Osteoblast (primary cell): ENCODE data around the gene SEMA3G. TPM values are rescaled to one million over a fixed set of nuclear protein-coding genes. Genes with fewer than 3 reads are reported as not detected.
A peak's percentile ranks its signal among the peaks of the same experiment; 100 is the strongest.

Source experiments
- DNase-seq: peaks from one replicate; pipeline ENCODE4 v3.0.0; 2011; ENCODE audit warnings: low spot score, mixed read lengths; ENCODE audit not compliant: insufficient read length; ENCODE audit errors: missing footprints
- H2AFZ ChIP-seq: 2 replicates; pipeline ENCODE4 v1.6.0; 2011; ENCODE audit warnings: mild to moderate bottlenecking, low read length
- H3K27ac ChIP-seq: 2 replicates; pipeline ENCODE4 v1.5.1; 2011; ENCODE audit warnings: mild to moderate bottlenecking, low read depth, low read length, moderate library complexity
- H3K27me3 ChIP-seq: 2 replicates; pipeline ENCODE4 v1.6.0; 2012; ENCODE audit warnings: mild to moderate bottlenecking, control low read depth, inconsistent platforms, low read length, moderate library complexity; ENCODE audit not compliant: insufficient read depth
- H3K36me3 ChIP-seq: 2 replicates; pipeline ENCODE4 v1.5.1; 2011; ENCODE audit warnings: mild to moderate bottlenecking, low read length, control low read depth, moderate library complexity; ENCODE audit not compliant: insufficient read depth
- H3K4me1 ChIP-seq: 2 replicates; pipeline ENCODE4 v1.5.1; 2011; ENCODE audit warnings: mild to moderate bottlenecking, low read length, control low read depth, moderate library complexity; ENCODE audit not compliant: insufficient read depth
- H3K4me2 ChIP-seq: 2 replicates; pipeline ENCODE4 v1.6.0; 2011; ENCODE audit warnings: mild to moderate bottlenecking, low read length; ENCODE audit not compliant: insufficient read depth
- H3K4me3 ChIP-seq: fragments of 200-600 bp; sonication (generic); 3 replicates; pipeline ENCODE4 v1.5.1; 2012; ENCODE audit warnings: mild to moderate bottlenecking, low read length, inconsistent platforms; ENCODE audit not compliant: insufficient read depth
- H3K79me2 ChIP-seq: 2 replicates; pipeline ENCODE4 v1.6.0; 2012; ENCODE audit warnings: mild to moderate bottlenecking, low read length, control low read depth, inconsistent platforms; ENCODE audit not compliant: insufficient read depth
- H3K9me3 ChIP-seq: 2 replicates; pipeline ENCODE4 v1.5.1; 2011; ENCODE audit warnings: low read depth, low read length, control low read depth
- H4K20me1 ChIP-seq: 2 replicates; pipeline ENCODE4 v1.6.0; 2012; ENCODE audit warnings: mild to moderate bottlenecking, low read length, control low read depth; ENCODE audit not compliant: insufficient read depth
- CTCF ChIP-seq: IDR thresholded peaks from 2 replicates; pipeline ENCODE4 v1.5.1; 2011; ENCODE audit warnings: mild to moderate bottlenecking, low read depth, low read length, moderate library complexity; ENCODE audit errors: extremely low read depth
- total RNA-seq: library from RNA; depleted of rRNA; stranded (reverse); fragments of >200 nt; gene quantifications from 2 replicates; pipeline ENCODE4 v1.2.3, GENCODE V29; 2012

Gene SEMA3G
- total RNA-seq, 1 donor: not detected

DNA sequence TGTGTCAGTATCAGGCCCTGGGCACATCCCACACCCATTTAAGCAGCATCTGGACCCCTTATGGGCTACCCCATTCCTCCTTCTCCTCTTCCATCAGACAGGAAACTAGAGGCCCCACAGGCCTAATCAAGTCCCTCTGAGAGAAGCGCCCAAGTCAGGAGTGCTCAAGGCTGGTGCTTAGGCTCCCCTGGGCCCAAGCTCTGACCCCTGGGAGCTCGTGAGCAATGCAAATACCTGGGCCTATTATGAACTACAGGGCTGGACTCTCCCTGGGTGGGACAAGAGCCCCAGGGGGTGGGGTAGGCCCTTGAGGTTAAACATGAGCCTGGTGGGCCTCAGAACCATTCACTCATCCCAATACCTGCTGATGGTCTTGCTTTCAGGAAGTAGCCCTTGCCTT is 57.4 kb downstream of the SEMA3G start:
- Histone ChIP-seq H2AFZ (no peak overlapping the region), H3K36me3 (no peaks in the 10 kb centered on the region), H3K27ac (no peak overlapping the region), H3K4me1 (no peaks in the 10 kb centered on the region), H3K79me2 (no peaks in the 10 kb centered on the region), H4K20me1 (no peaks in the 10 kb centered on the region), H3K4me3 (no peak overlapping the region), H3K9me3 (no peaks in the 10 kb centered on the region), H3K4me2 (no peak overlapping the region), H3K27me3 (no peaks in the 10 kb centered on the region)
- DNase-seq: no peak
- TF ChIP-seq CTCF: no peak

- Histone ChIP-seq H3K4me2 (no peak overlapping the region), H3K9me3 (no peaks in the 10 kb centered on the region), H3K4me1 (no peaks in the 10 kb centered on the region), H2AFZ (no peak overlapping the region), H3K79me2 (no peaks in the 10 kb centered on the region), H3K27me3 (no peaks in the 10 kb centered on the region), H3K4me3 (no peak overlapping the region), H4K20me1 (no peaks in the 10 kb centered on the region), H3K27ac (no peak overlapping the region), H3K36me3 (no peaks in the 10 kb centered on the region)
- DNase-seq: peak; percentile 98
- peak; percentile 63 for TF ChIP-seq CTCF
These were observed 59.7 kb downstream of the SEMA3G start for GRCh38 chr3:52385157-52385556.

- Histone ChIP-seq H3K27me3 (no peaks in the 10 kb centered on the region), H3K4me3 (no peak overlapping the region), H3K9me3 (no peaks in the 10 kb centered on the region), H3K36me3 (no peaks in the 10 kb centered on the region), H2AFZ (no peak overlapping the region), H3K4me2 (no peak overlapping the region), H3K79me2 (no peaks in the 10 kb centered on the region), H4K20me1 (no peaks in the 10 kb centered on the region), H3K27ac (no peak overlapping the region), H3K4me1 (no peaks in the 10 kb centered on the region)
- DNase-seq: no peak
- no peak for TF ChIP-seq CTCF
These were observed 60.7 kb downstream of the SEMA3G start for GRCh38 chr3:52384019-52384761.

GRCh38 chr3:52383446-52383845 is 61.5 kb downstream of the SEMA3G start:
- H4K20me1 ChIP-seq: no peaks in the 10 kb centered on the region

More at GRCh38 chr3:52383446-52383845, 61.5 kb downstream of the SEMA3G start:
- TF ChIP-seq CTCF: no peak
- no peak overlapping the region for H3K4me2 ChIP-seq
- no peaks in the 10 kb centered on the region for H3K9me3 ChIP-seq
- no peaks in the 10 kb centered on the region for H3K36me3 ChIP-seq
- DNase-seq: no peak
- no peak overlapping the region for H2AFZ ChIP-seq
- H3K79me2 ChIP-seq: no peaks in the 10 kb centered on the region
- H3K4me3 ChIP-seq: no peak overlapping the region
- H3K4me1 ChIP-seq: no peaks in the 10 kb centered on the region
- H3K27me3 ChIP-seq: no peaks in the 10 kb centered on the region
- H3K27ac ChIP-seq: no peak overlapping the region

Other genes starting within 250 kb of the SEMA3G start
- gene ALAS1, start 246.9 kb downstream of the SEMA3G start, total RNA-seq: 35.4 and 39.1 TPM in 2 replicates
- not detected in 2 replicates for gene TLR9, start 219.5 kb downstream of the SEMA3G start, total RNA-seq
- gene TWF2, start 205.9 kb downstream of the SEMA3G start, total RNA-seq: 115 and 138 TPM in 2 replicates
- gene PPM1M, start 199.3 kb downstream of the SEMA3G start, total RNA-seq: 23.9 and 28.2 TPM in 2 replicates
- gene WDR82, start 166.5 kb downstream of the SEMA3G start, total RNA-seq: 54.2 and 58.3 TPM in 2 replicates
- 13.8 and 15.0 TPM in 2 replicates for gene GLYCTK, start 157.3 kb downstream of the SEMA3G start, total RNA-seq
- gene DNAH1, start 128.8 kb downstream of the SEMA3G start, total RNA-seq: 8.0 and 8.7 TPM in 2 replicates
- gene BAP1, start 35.1 kb downstream of the SEMA3G start, total RNA-seq: 65.4 and 72.4 TPM in 2 replicates
- 8.8 and 10.9 TPM in 2 replicates for gene PHF7, start 34.4 kb downstream of the SEMA3G start, total RNA-seq
- gene TNNC1, start 8.9 kb upstream of the SEMA3G start, total RNA-seq: 0.29 and 0.36 TPM in 2 replicates
- gene NISCH, start 10.5 kb upstream of the SEMA3G start, total RNA-seq: 72.2 and 83.2 TPM in 2 replicates
- 0.59 and 1.1 TPM in 2 replicates for gene STAB1, start 50.2 kb upstream of the SEMA3G start, total RNA-seq
- 45.4 and 52.5 TPM in 2 replicates for gene NT5DC2, start 88.8 kb upstream of the SEMA3G start, total RNA-seq
- gene UQCC5, start 91.5 kb upstream of the SEMA3G start, total RNA-seq: 6.5 and 8.3 TPM in 2 replicates
- gene PBRM1, start 240.8 kb upstream of the SEMA3G start, total RNA-seq: 96.1 and 100 TPM in 2 replicates
- gene GNL3, start 240.9 kb upstream of the SEMA3G start, total RNA-seq: 111 and 129 TPM in 2 replicates